Uterus (tissue), 4 donors: ENCODE data around the gene ZBTB2. TPM values are rescaled to one million over a fixed set of nuclear protein-coding genes. Genes with fewer than 3 reads are reported as not detected.

Experiments used
- small RNA-seq: library from RNA; depleted of rRNA; stranded (forward); fragments of <200 nt; gene quantifications from one replicate; pipeline ENCODE3, GENCODE V24; 2016
- total RNA-seq, 4 donors: library from RNA; depleted of rRNA in 3 of 4; stranded (reverse); fragments of >200 nt in 3 of 4; gene quantifications; one replicate each; pipeline versions ENCODE4 v1.1.0 to v1.2.4, GENCODE V29; 2014 to 2023
- donor health status: DM: yes; HTN: yes; CAD: no.

ZBTB2 gene
- total RNA-seq, 4 donors from 2014 or later: 3.6 to 17.5 (median 6.8) TPM

Small RNA genes lying within 50 kb of the gene (small RNA-seq; reads per million reads assigned to genes)
- gene RF00019: not detected

Other genes starting within 250 kb of the ZBTB2 start
- gene AKAP12, start 151.6 kb downstream of the ZBTB2 start, total RNA-seq: 100 to 1,000 TPM in 1 of 4 donors, 10 to 100 TPM in 3; 47.6 to 218 (median 70.2) TPM
- gene RMND1, start 60.6 kb upstream of the ZBTB2 start, total RNA-seq: 10 to 100 TPM in 3 of 4 donors, 1 to 10 TPM in 1; 4.1 to 48.8 (median 21.1) TPM
- 10 to 100 TPM in 1 of 4 donors, 1 to 10 TPM in 2, under 1 TPM in 1; 0.29 to 14.2 (median 4.1) TPM for gene CCDC170, start 102.5 kb upstream of the ZBTB2 start, total RNA-seq